GM21367 (cell line): ENCODE data around the gene PDCD10.

ENCODE experiments used
- ATAC-seq: cut with Tn5 transposase; IDR thresholded peaks from one replicate; pipeline ENCODE4 v1.9.1; 2021; ENCODE audit not compliant: unreplicated experiment

Gene PDCD10

GRCh38 chr3:167735233-167736138 lies 794 bp upstream of the PDCD10 start, which contains the start of gene SERPINI1:
Gene SERPINI1, plus strand, starts transcription at chr3:167735721. Its CDS starts 53,408 bp downstream, at chr3:167789129.
- ATAC-seq: peak; percentile 66

DNA sequence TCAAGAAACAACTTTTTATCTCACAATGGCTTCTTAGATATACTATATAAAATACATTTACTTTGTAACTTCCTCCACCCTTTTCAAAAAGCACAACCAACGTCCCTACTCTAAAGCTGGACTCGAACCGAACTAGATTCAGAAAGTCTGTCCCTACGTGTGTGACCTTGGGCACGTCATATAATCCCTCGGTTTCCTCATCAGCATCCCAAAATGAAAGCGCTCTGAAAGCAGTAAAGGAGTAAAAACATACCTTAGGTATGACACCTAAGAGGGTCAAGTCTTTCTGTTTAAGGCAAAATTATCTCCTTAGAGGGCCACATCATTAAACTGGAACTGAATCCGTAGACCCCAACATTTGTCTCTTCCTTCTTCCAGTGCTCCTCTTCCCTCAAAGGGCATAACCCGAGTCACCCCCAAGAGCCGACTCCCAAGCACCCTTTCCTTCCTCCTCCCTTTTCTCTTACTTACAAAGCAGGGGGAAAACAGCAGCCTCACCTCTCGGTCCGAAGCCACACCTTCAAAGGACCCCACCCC lies 663 bp downstream of the PDCD10 start:
- no peak for ATAC-seq

DNA sequence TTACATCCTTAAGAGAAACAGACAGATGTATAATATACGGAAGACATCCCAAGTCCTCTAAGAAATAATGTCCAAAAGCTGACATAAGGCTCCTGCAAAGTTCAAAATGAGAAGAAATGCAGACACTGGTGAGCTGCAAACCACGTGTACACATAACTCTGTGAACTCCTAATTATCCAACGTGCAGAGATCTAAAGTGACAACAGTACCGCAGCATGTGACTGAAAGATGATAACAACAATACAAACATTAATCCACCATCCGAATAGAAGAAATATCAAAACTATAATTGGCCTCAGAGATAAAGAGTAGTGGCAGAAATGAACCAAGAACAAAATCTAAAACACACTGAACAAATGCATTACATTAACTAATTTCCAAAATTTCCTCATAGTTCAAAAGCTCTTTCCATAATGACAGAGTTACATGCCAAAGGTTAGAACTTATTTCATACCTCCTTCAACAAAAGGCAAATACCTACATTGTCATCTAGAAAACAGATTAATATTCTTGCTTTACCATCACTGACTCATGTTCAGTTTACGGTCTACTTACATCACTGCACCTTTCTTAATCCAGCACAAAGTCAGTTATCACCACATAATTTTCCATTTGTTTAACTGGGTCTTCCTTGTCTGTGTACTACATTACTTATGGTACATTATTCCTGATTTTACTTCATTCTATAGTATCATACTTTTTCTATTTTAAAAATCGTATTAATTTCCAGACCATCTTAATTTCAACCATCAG lies 2.2 kb downstream of the PDCD10 start:
- ATAC-seq: no peak

DNA sequence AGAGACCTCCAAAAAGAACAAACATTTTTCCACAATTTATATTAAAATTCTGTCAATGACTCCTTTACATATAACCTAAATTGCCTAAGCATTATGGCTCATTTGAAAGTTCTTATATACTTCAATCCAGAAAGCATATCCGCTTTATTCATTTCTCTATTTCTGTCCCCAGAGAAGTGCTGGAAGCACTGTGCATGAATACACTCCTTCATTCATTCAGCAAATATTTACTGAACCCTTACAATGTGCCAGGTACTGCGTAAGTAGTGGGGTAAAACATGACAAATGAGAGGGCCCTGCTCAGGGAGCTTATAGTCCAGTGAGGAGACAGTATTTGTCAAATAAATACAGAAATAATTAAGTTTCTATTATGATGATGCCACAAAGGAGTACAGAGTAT lies 3.3 kb downstream of the PDCD10 start:
- ATAC-seq: no peak

DNA sequence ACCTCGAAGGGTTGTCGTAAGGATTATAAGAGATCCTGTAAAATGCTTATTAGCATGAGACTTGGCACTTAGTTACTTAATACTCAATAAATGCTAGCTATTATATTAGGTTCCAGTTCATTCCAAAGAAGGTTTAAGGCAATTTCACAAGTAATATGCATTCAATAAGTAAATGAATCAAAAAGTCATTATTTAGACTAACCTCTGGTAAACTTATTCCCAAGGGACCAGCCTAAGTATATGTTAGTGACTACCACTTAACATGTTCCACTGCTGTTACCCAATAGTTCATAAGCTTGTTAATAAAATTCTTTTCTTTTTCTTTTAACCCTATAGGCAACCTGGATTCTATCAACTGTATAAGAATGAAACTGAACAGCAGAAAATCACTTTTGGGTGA lies 5.1 kb downstream of the PDCD10 start:
- ATAC-seq: no peak

- no peak for ATAC-seq
Measured at GRCh38 chr3:167728632-167729323, 5.9 kb downstream of the PDCD10 start.

DNA sequence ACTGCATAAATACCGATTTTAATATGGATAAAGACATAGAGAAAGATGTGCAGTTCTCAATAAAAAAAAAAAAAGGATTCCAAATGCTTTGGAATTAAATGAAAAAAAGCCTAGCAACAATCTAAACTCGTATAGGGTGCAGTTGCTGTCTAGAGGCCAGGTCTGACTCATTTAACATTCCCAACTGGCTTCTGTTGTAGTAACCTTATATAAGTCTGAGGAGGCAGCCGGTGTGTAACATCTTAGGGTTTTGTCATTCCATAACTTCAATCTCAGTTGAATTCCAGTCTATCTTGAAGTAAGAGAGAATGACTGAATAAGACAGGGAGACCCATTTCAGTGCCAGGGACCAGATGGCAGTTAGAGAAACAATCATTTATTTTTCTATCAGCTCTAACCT lies 6.5 kb downstream of the PDCD10 start:
- no peak for ATAC-seq

GRCh38 chr3:167723872-167724271 lies 10.8 kb downstream of the PDCD10 start:
- no peak for ATAC-seq

DNA sequence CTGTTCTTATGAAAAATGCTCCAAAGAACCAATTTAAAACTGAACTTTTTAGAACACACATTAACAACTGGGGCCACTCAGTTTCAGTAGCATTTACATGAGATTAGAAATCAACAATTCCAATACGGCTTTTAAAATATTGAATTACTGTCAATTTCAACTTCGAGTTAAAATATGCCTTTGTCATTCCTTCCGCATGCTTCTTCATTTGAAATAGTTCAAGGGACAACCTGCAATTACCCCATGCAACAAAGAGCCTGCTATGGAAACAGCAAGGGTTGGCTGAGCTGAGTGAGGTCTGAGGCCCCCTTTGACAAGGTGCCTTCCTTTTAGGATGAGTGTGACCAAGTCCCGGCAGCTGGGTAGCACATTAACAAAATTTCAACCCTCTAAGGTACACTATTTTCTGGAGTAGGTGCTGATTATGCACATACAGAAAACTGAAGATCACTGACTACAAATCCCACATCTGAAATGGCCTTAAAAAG lies 11.6 kb downstream of the PDCD10 start:
- ATAC-seq: no peak

DNA sequence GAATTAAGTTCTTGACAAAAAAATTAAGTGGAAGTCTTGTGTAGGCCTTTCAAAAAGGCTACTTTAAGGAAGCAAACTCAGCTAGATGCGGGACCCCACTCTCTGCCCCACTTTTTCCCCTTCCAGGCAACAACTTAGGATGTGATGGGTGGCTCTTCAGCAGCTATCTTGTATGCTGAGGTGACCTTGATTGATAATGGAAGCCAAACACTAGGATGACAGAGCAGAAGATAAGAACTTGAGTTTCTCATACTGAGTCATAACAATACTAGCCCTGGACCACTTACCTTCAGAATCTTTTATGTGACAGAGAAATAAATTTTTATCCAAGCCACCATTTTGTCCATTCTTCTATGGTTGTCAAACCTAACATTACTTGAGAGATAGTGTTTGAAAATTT lies 16.1 kb downstream of the PDCD10 start:
- ATAC-seq: no peak

DNA sequence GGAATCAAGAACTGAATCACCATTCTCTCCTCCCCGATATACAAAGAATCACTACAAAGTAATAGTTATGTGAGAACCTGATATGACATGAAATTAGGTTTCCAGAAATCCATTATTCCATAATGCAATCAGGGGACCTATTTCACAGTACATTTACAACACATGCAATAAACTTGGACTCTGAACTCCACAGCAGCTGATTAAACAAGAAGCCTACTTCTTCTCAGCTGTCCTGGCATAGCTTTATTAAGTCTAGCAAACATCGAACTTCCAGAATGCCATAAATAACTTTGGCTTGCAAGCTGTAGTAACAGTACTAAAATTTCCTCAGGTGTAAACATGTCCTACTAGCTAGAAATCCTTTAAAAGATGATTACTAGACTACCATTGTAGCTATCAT lies 17.8 kb downstream of the PDCD10 start:
- ATAC-seq: no peak

- no peak for ATAC-seq
Measured at GRCh38 chr3:167714871-167715270, 19.8 kb downstream of the PDCD10 start.

- no peak for ATAC-seq
Measured at GRCh38 chr3:167712445-167712844, 22.2 kb downstream of the PDCD10 start.

DNA sequence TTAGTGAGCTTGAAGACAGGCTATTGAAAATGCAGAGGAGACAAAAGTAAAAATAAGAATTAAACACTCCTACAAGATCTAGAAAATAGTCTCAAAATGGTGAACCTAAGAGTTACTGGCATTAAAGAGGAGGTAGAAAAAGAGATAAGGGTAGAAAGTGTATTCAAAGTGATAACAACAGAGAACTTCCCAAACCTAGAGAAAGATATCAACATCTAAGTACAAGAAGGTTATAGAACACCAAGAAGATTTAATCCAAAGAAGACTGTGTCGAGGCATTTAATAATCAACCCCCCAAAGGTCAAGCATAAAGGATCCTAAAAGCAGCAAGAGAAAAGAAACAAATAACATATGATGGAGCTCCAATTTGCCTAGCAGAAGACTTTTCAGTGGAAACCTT lies 23.3 kb downstream of the PDCD10 start:
- no peak for ATAC-seq

DNA sequence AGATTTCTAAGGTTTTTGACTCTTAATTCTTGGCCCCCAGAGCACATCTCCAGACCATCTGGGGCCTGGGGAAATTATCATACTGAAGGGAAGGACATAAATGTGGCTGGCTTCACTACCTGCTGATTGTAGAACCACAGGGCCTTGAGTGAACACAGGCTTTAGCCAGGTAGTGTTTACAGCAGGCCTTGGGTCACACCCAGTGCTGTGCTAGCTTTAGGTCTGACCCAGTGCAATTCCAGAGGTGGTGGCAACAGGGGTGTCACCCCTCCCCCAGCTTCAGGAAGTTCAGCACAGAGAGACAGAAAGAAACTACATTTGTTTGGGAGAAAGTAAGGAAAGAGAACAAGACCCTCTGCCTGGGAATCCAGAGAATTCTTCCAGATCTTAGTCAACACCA lies 24.1 kb downstream of the PDCD10 start:
- no peak for ATAC-seq

- no peak for ATAC-seq
Measured at GRCh38 chr3:167709690-167710089, 25.0 kb downstream of the PDCD10 start.

DNA sequence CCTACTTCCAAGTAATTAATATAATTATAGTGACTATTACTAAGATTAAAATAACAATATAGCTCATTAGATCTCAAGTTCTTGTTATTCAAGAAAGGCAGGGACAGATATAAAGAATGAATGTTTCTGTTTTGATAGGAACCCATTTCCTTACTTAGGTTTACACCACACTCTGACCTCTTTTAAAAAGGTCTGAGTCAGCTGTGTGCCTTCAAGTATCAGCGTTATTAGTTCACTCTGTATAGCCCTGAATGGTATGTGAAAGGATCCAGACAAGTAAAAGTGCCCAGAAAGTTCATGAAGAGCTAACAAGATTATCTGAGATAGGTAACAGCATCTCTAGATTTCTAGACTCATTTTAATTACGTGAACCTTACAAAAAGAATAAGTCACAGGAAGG lies 28.9 kb downstream of the PDCD10 start:
- no peak for ATAC-seq

DNA sequence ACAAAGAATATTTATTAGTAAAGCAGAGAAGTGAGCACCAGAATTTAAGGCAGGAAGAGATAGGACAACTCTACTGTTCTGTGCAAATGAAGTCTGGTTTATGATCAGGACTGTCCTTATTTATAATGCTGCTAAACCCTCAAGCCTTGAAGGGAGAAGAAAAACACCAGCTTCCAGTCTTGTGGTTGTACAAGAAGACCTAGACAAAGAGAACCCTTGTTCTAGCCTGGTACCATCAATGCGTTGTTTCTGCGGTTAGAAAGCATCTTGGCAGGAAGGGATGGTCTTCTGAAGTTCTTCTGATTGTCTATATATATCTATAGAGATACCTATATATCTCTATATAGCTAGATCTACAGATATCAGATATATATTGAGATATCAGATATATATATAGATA lies 33.8 kb downstream of the PDCD10 start:
- no peak for ATAC-seq

GRCh38 chr3:167700046-167700445 lies 34.6 kb downstream of the PDCD10 start:
- no peak for ATAC-seq

DNA sequence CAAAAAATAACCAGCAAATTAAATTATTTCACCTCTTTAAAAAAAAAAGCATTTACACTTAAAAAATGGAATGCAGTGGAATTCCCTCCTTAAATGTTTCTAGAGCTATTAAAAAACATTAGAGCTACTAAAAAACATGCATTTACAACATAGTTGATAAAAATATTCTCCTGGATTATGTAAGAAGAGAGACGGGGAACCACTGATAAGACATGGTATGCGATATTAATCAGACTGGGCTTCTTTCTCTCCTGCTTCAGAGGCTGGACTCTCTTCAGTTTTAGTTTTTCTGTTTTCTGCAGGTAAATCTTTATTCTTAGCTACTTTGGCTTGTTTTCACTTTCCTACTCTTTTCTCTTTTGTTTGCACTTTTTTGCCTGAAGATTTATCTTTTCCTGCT lies 40.6 kb downstream of the PDCD10 start:
- no peak for ATAC-seq

DNA sequence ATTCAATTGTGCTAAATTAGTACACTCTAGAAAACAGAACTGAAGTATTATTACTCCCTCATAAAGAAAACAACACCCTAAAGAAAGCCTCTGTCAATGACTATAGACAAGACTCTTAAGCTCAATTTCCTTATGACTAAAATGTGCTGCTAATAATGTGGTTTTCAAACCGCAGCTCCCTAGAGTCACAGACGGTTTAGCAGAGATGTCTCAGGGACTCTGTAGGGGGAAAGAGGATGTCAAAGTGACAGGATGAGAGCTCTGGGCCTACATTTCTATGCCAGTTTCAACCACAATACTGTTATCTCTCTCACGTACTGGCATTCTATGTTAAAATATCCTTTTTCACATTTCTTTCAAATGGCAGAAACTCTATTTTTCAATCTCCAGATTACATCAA lies 43.3 kb downstream of the PDCD10 start:
- ATAC-seq: peak; percentile 100
